ENCODE data around the gene TLE3. TPM values are rescaled to one million over a fixed set of nuclear protein-coding genes. Genes with fewer than 3 reads are reported as not detected.
A peak's percentile ranks its signal among the peaks of the same experiment; 100 is the strongest.

The TLE3 gene
- total and polyA plus RNA-seq, 2 of the 4 experiments (the other 2 are of a cell fraction), result 6.5 to 16.3 TPM

DNA sequence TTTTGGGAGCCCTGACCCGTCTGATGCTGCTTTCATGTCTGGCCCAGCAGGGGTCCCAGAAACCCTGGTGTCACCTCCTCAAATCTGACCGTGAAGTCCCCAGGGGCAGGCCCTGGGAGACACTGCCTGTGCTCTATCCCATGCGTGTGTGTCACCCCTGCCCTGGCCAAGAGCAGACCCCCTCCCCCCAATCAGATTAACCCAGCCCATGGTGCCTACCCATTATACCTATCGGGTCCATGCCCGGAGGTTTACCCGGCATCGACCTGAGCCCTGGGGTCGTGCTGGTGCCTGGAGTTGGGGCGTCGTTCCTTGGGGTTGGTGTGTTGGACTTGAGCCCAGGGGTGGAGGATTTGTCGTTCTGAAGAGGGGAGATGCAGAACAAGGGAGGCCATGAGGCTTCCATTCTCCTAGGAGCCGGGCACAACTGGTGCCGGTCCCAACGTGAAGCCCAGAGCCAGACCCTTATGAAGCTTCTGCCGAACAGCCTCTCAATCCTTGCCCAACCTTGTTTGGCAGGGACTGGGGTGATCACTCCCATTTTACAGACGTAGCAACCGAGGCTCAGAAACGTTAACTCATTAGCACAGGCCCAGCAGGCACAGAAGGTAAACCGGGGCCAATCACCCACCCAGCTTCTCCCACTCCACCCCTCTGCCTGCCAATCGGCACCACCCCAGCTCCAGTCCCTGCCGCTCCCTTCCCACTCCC, 39.6 kb downstream of the TLE3 start:
- CTCF ChIA-PET, result no interaction called here

More for the DNA sequence above, 39.6 kb downstream of the TLE3 start:
- Histone ChIP-seq H2BK20ac (ENCODE audit: low read depth, low read length) (no peak overlapping the region), H3K79me1 (ENCODE audit: low read depth in 1 of 2, low read length in 2 of 2) (peaks cover 12 to 23% of the 10 kb centered on the region in 2 experiments), H4K91ac (ENCODE audit: insufficient read depth, low read depth, low read length) (no peak overlapping the region), H3K9me1 (ENCODE audit: insufficient read depth, low read length) (peaks cover 18% of the 10 kb centered on the region; the same call in 1 of the 2 replicates), H2BK5ac (ENCODE audit: low read depth, low read length, poor library complexity, severe bottlenecking) (no peak overlapping the region), H3K27ac (ENCODE audit: insufficient read depth, low read length) (no peak overlapping the region), H3K4me3 (ENCODE audit: insufficient read depth, low read depth, low read length) (no peak overlapping the region), H2BK15ac (ENCODE audit: low read depth, low read length) (no peak overlapping the region), H4K8ac (ENCODE audit: low read depth in 2 of 2, low read length in 2 of 2) (no peak overlapping the region), H2AK5ac (ENCODE audit: low read depth, low read length) (no peak overlapping the region), H3K9me3 (ENCODE audit: control insufficient read depth, insufficient read depth, low read length) (no peaks in the 10 kb centered on the region), H2BK120ac (ENCODE audit: low read depth, low read length) (no peak overlapping the region), H3K9ac (ENCODE audit: low read depth, low read length) (no peak overlapping the region), H3K14ac (replicated peaks; ENCODE audit: low read depth, low read length) (no peak overlapping the region), H3K18ac (ENCODE audit: low read depth, low read length) (no peak overlapping the region), H3K4me1 (ENCODE audit: control insufficient read depth, insufficient read depth, low read length) (peaks cover 7% of the 10 kb centered on the region; the same call in 1 of the 2 replicates), H4K20me1 (ENCODE audit: insufficient read depth, low read length) (peaks cover 42% of the 10 kb centered on the region), H3K4ac (ENCODE audit: low read depth, low read length) (no peak overlapping the region), H3K56ac (ENCODE audit: extremely low read depth, insufficient read depth, low read length) (no peak overlapping the region), H3K4me2 (ENCODE audit: low read depth, low read length) (no peak overlapping the region), H2AK9ac (replicated peaks; ENCODE audit: low read depth, low read length, poor library complexity) (peak overlapping the region; percentile 68), H3K36me3 (ENCODE audit: control insufficient read depth, insufficient read depth, low read length) (peaks cover 84% of the 10 kb centered on the region), H2AFZ (replicated peaks; ENCODE audit: low read length, poor library complexity) (no peak overlapping the region), H4K5ac (ENCODE audit: low read depth, low read length) (no peak overlapping the region), H3K23ac (ENCODE audit: low read depth, low read length) (no peak overlapping the region), H3K27me3 (ENCODE audit: control insufficient read depth, insufficient read depth, low read length) (no peaks in the 10 kb centered on the region)
- no peak for ATAC-seq (ENCODE audit: low read depth)
- dilution Hi-C loops (cut with HindIII; ENCODE audit: low sequenced_read_pairs, unreplicated experiment) (no loop called here), intact Hi-C loops (cut with micrococcal nuclease) (no loop called here), in situ Hi-C loops (cut with MboI; ENCODE audit: low sequenced_read_pairs) (no loop called here)
- BruUV-seq (replicated peaks), result no TSS peak
- POLR2A ChIA-PET (ENCODE audit: unreplicated experiment), result no interaction called here
- DNase-seq, result no peak
- no peak for TF ChIP-seq BHLHE40 (IDR thresholded peaks at IDR 0.05; ENCODE audit: low read depth, low read length)
- TF ChIP-seq POLR2A (IDR thresholded peaks at IDR 0.05; ENCODE audit: low read depth, low read length), result no peak
- no peak for TF ChIP-seq SMC3 (IDR thresholded peaks at IDR 0.05; ENCODE audit: low read depth, low read length)
- TF ChIP-seq, protein P1, sequence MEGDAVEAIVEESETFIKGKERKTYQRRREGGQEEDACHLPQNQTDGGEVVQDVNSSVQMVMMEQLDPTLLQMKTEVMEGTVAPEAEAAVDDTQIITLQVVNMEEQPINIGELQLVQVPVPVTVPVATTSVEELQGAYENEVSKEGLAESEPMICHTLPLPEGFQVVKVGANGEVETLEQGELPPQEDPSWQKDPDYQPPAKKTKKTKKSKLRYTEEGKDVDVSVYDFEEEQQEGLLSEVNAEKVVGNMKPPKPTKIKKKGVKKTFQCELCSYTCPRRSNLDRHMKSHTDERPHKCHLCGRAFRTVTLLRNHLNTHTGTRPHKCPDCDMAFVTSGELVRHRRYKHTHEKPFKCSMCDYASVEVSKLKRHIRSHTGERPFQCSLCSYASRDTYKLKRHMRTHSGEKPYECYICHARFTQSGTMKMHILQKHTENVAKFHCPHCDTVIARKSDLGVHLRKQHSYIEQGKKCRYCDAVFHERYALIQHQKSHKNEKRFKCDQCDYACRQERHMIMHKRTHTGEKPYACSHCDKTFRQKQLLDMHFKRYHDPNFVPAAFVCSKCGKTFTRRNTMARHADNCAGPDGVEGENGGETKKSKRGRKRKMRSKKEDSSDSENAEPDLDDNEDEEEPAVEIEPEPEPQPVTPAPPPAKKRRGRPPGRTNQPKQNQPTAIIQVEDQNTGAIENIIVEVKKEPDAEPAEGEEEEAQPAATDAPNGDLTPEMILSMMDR (conservative IDR thresholded peaks at IDR 0.05; ENCODE audit: low read depth, low read length), result no peak
- no peak for TF ChIP-seq MAZ (IDR thresholded peaks at IDR 0.05; ENCODE audit: borderline replicate concordance, low read depth, low read length)
- TF ChIP-seq MAFK (IDR thresholded peaks at IDR 0.05; ENCODE audit: low read depth, low read length), result no peak
- no peak for TF ChIP-seq RCOR1 (IDR thresholded peaks at IDR 0.05; ENCODE audit: insufficient replicate concordance, low read length)
- no peak for TF ChIP-seq RFX5 (IDR thresholded peaks at IDR 0.05; ENCODE audit: low read depth, low read length)
- no peak for TF ChIP-seq FOS (IDR thresholded peaks at IDR 0.05; ENCODE audit: low read depth, low read length)
- TF ChIP-seq CEBPB (IDR thresholded peaks at IDR 0.05; ENCODE audit: low read depth, low read length), result no peak
- TF ChIP-seq, protein P2, sequence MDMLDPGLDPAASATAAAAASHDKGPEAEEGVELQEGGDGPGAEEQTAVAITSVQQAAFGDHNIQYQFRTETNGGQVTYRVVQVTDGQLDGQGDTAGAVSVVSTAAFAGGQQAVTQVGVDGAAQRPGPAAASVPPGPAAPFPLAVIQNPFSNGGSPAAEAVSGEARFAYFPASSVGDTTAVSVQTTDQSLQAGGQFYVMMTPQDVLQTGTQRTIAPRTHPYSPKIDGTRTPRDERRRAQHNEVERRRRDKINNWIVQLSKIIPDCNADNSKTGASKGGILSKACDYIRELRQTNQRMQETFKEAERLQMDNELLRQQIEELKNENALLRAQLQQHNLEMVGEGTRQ (IDR thresholded peaks at IDR 0.05; ENCODE audit: low read depth, low read length), result no peak
- no peak for TF ChIP-seq RAD21 (IDR thresholded peaks at IDR 0.05; ENCODE audit: low read length)
- no peak for TF ChIP-seq CHD1 (IDR thresholded peaks at IDR 0.05; ENCODE audit: low read depth, low read length)
- no peak for TF ChIP-seq MXI1 (IDR thresholded peaks at IDR 0.05; ENCODE audit: borderline replicate concordance, low read depth, low read length)
- TF ChIP-seq NFE2L2 (IDR thresholded peaks at IDR 0.05; ENCODE audit: low read depth, low read length), result no peak
- TF ChIP-seq, protein P3, sequence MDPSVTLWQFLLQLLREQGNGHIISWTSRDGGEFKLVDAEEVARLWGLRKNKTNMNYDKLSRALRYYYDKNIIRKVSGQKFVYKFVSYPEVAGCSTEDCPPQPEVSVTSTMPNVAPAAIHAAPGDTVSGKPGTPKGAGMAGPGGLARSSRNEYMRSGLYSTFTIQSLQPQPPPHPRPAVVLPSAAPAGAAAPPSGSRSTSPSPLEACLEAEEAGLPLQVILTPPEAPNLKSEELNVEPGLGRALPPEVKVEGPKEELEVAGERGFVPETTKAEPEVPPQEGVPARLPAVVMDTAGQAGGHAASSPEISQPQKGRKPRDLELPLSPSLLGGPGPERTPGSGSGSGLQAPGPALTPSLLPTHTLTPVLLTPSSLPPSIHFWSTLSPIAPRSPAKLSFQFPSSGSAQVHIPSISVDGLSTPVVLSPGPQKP (IDR thresholded peaks at IDR 0.05; ENCODE audit: borderline replicate concordance, low read depth, low read length), result no peak
- WGBS, 2 experiments (ENCODE audit: extremely low coverage in 2 of 2, insufficient read length in 1 of 2), result 80% methylated on average over 4 of the region's 21 CpGs; no CpG with 5 or more reads in 1 of the 2 experiments
